ENCODE data around the gene DACH1. TPM values are rescaled to one million over a fixed set of nuclear protein-coding genes. Genes with fewer than 3 reads are reported as not detected.
A peak's percentile ranks its signal among the peaks of the same experiment; 100 is the strongest.

Gene DACH1
- total RNA-seq, 1 experiment from 2014 or later, result 1.2 TPM

GRCh38 chr13:71879129-71879535, 12.1 kb upstream of the DACH1 start:
- BruUV-seq (replicated peaks), result no TSS peak
- Mint-ChIP-seq H3K27me3 (ENCODE audit: insufficient read depth, unreplicated experiment) (peaks cover 3% of the 10 kb centered on the region), H3K4me1 (ENCODE audit: low read depth, unreplicated experiment) (peaks cover 6% of the 10 kb centered on the region), H3K36me3 (ENCODE audit: insufficient read depth, unreplicated experiment) (no peaks in the 10 kb centered on the region), H3K27ac (ENCODE audit: unreplicated experiment) (no peak overlapping the region), H3K4me3 (ENCODE audit: unreplicated experiment) (no peak overlapping the region), H3K9me3 (ENCODE audit: unreplicated experiment) (no peaks in the 10 kb centered on the region)
- H3K36me3 ChIP-seq (ENCODE audit: control insufficient read depth, insufficient read depth, low read length), result no peaks in the 10 kb centered on the region
- intact Hi-C loops (cut with micrococcal nuclease; ENCODE audit: unreplicated experiment), result loop anchor here (1.0 kb wide), 3 partner anchors 12 to 638 kb away; partner anchors contain the start of gene DACH1
- no peaks in the 10 kb centered on the region for H3K4me1 ChIP-seq
- TF ChIP-seq CTCF (IDR thresholded peaks at IDR 0.05; ENCODE audit: insufficient read depth in 1 of 2, low read depth in 1 of 2, low read length in 1 of 2, severe bottlenecking in 1 of 2, unreplicated experiment in 1 of 2), result peak; percentile 55 to 65
- no peaks in the 10 kb centered on the region; the same call in 1 of the 2 replicates for H3K9me3 ChIP-seq
- H3K27me3 ChIP-seq (replicated peaks; ENCODE audit: control insufficient read depth, insufficient read depth, low read length), result no peaks in the 10 kb centered on the region
- CTCF ChIA-PET, result no interaction called here
- H3K4me3 ChIP-seq (ENCODE audit: low read depth, low read length), result no peak overlapping the region
- POLR2A ChIA-PET, result no interaction called here
- peak in 1 of 2 experiments; percentile 45 for DNase-seq

- Histone ChIP-seq H3K4me1 (no peaks in the 10 kb centered on the region), H3K36me3 (ENCODE audit: control insufficient read depth, insufficient read depth, low read length) (no peaks in the 10 kb centered on the region), H3K27me3 (replicated peaks; ENCODE audit: control insufficient read depth, insufficient read depth, low read length) (no peaks in the 10 kb centered on the region), H3K9me3 (no peaks in the 10 kb centered on the region), H3K4me3 (ENCODE audit: low read depth, low read length) (no peak overlapping the region)
- Mint-ChIP-seq H3K4me1 (ENCODE audit: low read depth, unreplicated experiment) (peaks cover 6% of the 10 kb centered on the region), H3K27ac (ENCODE audit: unreplicated experiment) (no peak overlapping the region), H3K4me3 (ENCODE audit: unreplicated experiment) (no peak overlapping the region), H3K9me3 (ENCODE audit: unreplicated experiment) (no peaks in the 10 kb centered on the region), H3K27me3 (ENCODE audit: insufficient read depth, unreplicated experiment) (peaks cover 3% of the 10 kb centered on the region), H3K36me3 (ENCODE audit: insufficient read depth, unreplicated experiment) (no peaks in the 10 kb centered on the region)
- intact Hi-C loops (cut with micrococcal nuclease; ENCODE audit: unreplicated experiment), result no loop called here
- BruUV-seq (replicated peaks), result no TSS peak
- peak in 1 of 2 experiments; percentile 4 for DNase-seq
- ChIA-PET CTCF (no interaction called here), POLR2A (no interaction called here)
- TF ChIP-seq CTCF (IDR thresholded peaks at IDR 0.05; ENCODE audit: insufficient read depth in 1 of 2, low read depth in 1 of 2, low read length in 1 of 2, severe bottlenecking in 1 of 2, unreplicated experiment in 1 of 2), result no peak
These were observed 10.3 kb upstream of the DACH1 start for GRCh38 chr13:71877256-71877653.

GRCh38 chr13:71876648-71877255, 9.7 kb upstream of the DACH1 start:
- no peak overlapping the region for H3K4me3 ChIP-seq (ENCODE audit: low read depth, low read length)
- intact Hi-C loops (cut with micrococcal nuclease; ENCODE audit: unreplicated experiment), result no loop called here
- no peak overlapping the region for H3K4me3 Mint-ChIP-seq (ENCODE audit: unreplicated experiment)
- H3K27ac Mint-ChIP-seq (ENCODE audit: unreplicated experiment), result no peak overlapping the region
- TF ChIP-seq CTCF (IDR thresholded peaks at IDR 0.05; ENCODE audit: insufficient read depth in 1 of 2, low read depth in 1 of 2, low read length in 1 of 2, severe bottlenecking in 1 of 2, unreplicated experiment in 1 of 2), result no peak
- H3K4me1 ChIP-seq, result no peaks in the 10 kb centered on the region
- H3K9me3 ChIP-seq, result no peaks in the 10 kb centered on the region
- H3K36me3 ChIP-seq (ENCODE audit: control insufficient read depth, insufficient read depth, low read length), result no peaks in the 10 kb centered on the region
- H3K27me3 ChIP-seq (replicated peaks; ENCODE audit: control insufficient read depth, insufficient read depth, low read length), result no peaks in the 10 kb centered on the region
- no peaks in the 10 kb centered on the region for H3K36me3 Mint-ChIP-seq (ENCODE audit: insufficient read depth, unreplicated experiment)
- ChIA-PET CTCF (no interaction called here), POLR2A (no interaction called here)
- no peaks in the 10 kb centered on the region for H3K9me3 Mint-ChIP-seq (ENCODE audit: unreplicated experiment)
- DNase-seq, result no peak
- peaks cover 6% of the 10 kb centered on the region for H3K27me3 Mint-ChIP-seq (ENCODE audit: insufficient read depth, unreplicated experiment)
- peaks cover 6% of the 10 kb centered on the region for H3K4me1 Mint-ChIP-seq (ENCODE audit: low read depth, unreplicated experiment)
- no TSS peak for BruUV-seq (replicated peaks)

All from Caco-2 (cell line).